Mucosa of gallbladder (tissue), 1 donor: ENCODE results near the gene RIT1. TPM values are rescaled to one million over a fixed set of nuclear protein-coding genes. Genes with fewer than 3 reads are reported as not detected.

Experiments used
- DNase-seq: peaks from one replicate; pipeline ENCODE4 v3.0.0-alpha.2; 2020; ENCODE audit warnings: low spot score
- total RNA-seq: library from RNA; stranded (reverse); gene quantifications from one replicate; pipeline ENCODE4 v1.2.1, GENCODE V29; 2021
- donor health status: DM: no; HTN: no; CAD: no.

Gene RIT1
- 38.9 TPM for total RNA-seq

DNA sequence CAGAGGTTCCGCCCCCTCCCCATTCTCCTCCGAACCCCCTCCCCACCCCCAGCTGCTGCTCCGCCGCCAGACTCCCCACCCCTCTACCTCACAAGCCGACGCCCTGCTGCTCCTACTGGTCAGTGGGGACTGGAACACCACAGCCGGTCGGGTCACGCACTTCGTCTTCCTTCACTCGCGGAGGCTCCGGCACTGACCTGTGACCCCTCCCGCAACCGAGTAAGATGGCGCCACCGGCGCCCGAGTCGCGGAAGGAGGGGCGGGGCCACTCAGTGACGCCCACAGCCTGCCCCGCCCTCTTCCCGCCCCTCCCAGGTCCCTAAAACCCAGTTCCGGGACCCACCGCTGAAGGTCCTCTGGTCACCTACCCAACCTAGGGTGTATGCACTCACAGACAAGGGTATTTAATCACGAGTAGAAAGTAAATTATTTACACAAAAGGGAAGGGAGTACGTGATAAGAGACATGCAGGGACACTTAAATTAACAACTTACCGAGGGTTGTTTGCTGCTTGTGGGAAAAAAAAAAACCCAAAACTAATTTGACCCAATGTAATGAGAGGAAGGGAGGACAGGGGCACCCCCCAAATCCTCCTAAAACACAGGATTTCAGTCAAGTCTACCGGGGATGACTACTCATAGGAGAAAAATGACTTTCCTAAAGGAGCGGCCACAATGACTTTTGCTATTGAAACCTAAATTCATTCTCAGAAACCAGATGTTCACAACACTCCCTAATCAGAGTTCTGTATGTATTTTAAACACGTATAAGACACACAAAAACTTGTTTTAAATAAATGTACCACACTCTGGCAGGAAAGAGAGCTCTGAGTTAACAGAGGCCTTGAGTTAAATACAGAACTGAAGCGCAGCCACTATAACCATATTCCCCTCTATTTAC, at the start of gene RIT1:
Gene RIT1, minus strand, starts transcription at position 194 of the 900 bp plus-strand sequence. CDS start 588 bp downstream, outside the sequence.
- peak; percentile 89 for DNase-seq

DNA sequence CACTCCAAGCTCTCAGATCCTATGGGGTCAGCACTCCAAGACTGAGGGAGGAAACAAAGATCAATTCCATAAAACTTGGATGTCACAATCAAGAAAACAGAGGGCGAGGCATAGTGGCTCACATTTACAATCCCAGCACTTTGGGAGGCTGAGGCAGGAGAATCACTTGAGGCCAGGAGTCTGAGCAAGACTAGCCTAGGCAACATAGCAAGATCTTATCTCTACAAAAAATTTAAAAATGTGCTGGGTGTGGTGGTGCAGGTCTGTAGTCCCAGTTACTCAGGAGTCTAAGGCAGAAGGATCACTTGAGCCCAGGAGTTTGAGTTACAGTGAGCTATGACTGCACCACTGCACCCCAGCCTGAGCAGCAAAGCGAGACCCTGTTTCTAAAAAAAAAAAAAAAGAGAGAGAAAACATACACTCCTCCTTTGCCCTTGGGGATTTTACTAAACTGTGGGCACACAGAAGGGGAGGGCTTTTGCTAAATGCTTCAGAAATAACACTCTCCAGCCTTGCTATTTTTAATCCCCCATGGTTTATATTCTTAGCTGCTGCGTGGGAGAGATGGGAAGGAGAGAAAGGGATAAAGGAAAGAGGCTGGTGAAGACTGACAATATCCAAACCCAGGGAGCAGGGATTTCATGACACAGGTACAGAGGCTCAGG, 49.1 kb upstream of the RIT1 start:
- DNase-seq, result no peak

- no peak for DNase-seq
Observed at GRCh38 chr1:155957411-155957915, 46.3 kb upstream of the RIT1 start.

DNA sequence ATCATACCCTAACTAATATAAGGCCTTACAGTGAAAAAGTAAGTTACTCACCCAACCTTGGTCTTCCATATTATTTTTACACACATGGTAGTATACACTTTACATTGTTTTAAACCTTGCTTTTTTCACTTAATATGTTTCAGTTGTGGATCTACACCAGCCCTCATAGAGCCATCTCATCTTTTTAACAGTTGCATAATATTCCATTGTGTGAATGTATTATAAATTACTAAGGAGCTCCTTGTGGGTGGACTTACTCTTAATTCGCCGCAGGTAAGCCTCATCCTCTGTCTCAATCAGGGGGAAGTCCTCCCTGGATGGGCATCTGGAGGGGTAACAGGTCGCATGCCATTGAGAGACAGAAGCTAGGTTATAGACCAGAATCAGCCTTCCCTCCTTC, 43.5 kb upstream of the RIT1 start:
- no peak for DNase-seq

DNA sequence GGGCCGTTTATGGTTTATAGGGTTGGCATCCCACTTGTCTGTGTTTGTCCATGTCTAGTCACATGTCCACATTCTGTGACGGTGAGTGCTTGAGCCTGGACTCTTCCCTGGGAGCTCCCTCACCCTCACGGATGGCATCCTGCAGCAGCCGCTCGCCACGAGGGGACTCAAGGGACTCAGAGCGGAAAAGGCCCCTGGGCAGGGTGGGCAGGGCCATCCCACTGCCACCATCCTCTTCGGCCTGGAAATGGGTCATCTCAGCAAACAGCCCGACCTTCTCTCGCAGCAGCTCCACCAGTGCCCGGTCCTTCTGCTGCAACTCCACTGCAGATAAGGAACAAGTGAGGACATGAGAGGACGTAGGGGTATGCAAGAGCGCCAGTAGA, 41.3 kb upstream of the RIT1 start:
- no peak for DNase-seq

DNA sequence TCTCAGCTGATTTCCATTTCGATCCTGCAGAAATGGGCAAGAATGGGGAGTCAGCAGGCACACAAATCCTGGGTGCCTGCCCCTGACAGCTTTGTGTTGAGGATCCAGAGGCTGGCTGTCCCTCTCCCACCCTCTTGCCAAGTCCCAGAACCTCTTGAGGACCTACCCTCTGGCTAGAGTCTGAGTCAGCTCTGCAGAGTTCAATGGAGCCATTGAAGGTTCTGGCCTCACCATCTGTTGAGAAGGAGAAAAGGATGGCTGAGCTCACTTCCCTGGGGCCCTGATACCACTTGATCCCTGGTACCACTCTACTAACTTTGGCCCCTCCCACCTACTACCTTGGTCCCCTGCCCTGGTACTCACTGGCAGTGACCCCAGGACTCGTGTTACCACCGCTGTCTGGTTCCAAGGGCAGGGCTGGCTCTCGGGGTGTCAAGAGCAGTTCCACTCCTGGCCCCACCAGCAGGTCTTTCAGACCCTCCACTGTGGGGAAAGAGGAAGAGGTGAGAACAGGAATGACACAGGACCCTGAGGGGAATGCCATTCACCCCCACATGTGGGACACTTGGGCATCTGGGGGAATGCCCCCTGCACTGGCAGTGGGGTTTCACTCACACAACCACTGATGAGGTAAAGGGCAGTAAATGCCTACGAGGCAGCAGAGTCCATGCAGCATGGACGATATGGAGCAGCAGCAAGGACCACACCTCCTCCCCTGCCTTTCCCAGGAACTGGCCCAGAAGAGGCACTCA, 40.8 kb upstream of the RIT1 start:
- no peak for DNase-seq

- no peak for DNase-seq
Observed at GRCh38 chr1:155950829-155951228, 39.7 kb upstream of the RIT1 start.

GRCh38 chr1:155947741-155948140, 36.6 kb upstream of the RIT1 start:
- DNase-seq, result no peak

GRCh38 chr1:155947292-155947691, 36.1 kb upstream of the RIT1 start:
- no peak for DNase-seq

GRCh38 chr1:155946633-155947219, 35.6 kb upstream of the RIT1 start:
- DNase-seq, result no peak

- no peak for DNase-seq
Observed at GRCh38 chr1:155944444-155944799, 33.3 kb upstream of the RIT1 start.

DNA sequence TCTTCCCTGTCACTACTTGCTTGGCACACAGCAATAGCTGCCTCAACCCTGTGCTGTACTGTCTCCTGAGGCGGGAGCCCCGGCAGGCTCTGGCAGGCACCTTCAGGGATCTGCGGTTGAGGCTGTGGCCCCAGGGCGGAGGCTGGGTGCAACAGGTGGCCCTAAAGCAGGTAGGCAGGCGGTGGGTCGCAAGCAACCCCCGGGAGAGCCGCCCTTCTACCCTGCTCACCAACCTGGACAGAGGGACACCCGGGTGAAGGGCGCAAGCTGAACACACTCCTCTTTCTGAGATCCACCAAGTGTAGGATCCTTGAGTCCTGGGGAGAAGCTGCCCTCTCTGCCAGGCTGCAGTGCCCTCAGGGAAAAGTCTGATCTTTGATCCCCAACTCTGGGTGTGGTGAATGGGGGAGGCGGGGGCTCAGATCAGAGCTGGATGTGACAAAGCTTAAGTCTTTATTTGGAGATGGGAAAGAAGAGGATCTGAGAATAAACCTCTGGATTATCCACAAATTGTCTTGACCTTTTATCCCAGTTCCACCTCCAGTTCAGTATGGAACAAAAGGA, 31.5 kb upstream of the RIT1 start:
- no peak for DNase-seq

- DNase-seq, result no peak
Observed at GRCh38 chr1:155941845-155942531, 30.8 kb upstream of the RIT1 start.

- no peak for DNase-seq
Observed at GRCh38 chr1:155940993-155941844, 30.1 kb upstream of the RIT1 start, which contains the start of gene RXFP4. Gene RXFP4, plus strand, starts transcription at chr1:155941638. Its CDS starts 72 bp downstream, at chr1:155941710.

GRCh38 chr1:155940482-155940992, 29.4 kb upstream of the RIT1 start:
- DNase-seq, result peak; percentile 62

DNA sequence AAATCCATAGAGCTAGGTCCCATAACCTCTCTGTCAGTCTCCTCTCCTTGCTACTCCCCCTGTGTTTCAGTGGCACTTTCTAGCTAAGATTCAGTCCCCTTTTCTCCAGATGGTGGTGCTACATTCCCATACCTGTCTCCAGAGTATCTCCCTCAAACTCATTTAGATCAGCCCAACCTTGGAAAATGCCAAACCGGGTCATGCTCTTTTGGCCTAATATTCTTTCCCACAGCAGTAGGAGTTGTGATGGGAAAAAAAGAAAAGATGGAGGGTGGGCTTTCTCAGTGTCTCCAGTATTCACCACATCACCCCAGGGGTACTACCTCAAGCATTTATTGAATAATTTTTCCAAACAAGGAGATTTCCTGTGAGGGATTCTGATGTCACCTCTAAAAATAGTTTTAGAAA, 27.1 kb upstream of the RIT1 start:
- peak; percentile 45 for DNase-seq

- DNase-seq, result no peak
Observed at GRCh38 chr1:155934936-155935590, 23.9 kb upstream of the RIT1 start.

GRCh38 chr1:155934097-155934935, 23.2 kb upstream of the RIT1 start, which contains the start of gene KHDC4:
Gene KHDC4, minus strand, starts transcription at chr1:155934413. Its CDS starts 40 bp downstream, at chr1:155934373.
- peak; percentile 97 for DNase-seq
